Loucy (cell line): ENCODE measurements around the gene GRIK2.

ENCODE experiments used
- H2AFZ ChIP-seq: fragments of 200-600 bp; sonication (generic); 2 replicates; pipeline ENCODE4 v1.6.0; 2016; ENCODE audit warnings: antibody characterized with exemption, mild to moderate bottlenecking, low read length, moderate library complexity
- H3F3A ChIP-seq: fragments of 200-600 bp; 2 replicates; pipeline ENCODE4 v1.6.0; 2016; ENCODE audit warnings: antibody characterized with exemption, low read depth, mild to moderate bottlenecking
- H3K27me3 ChIP-seq: fragments of 200-600 bp; sonication (generic); 2 replicates; pipeline ENCODE4 v1.6.1; 2014; ENCODE audit warnings: low read length, mild to moderate bottlenecking; ENCODE audit not compliant: insufficient read depth, poor library complexity, severe bottlenecking
- H3K36me3 ChIP-seq: fragments of 200-600 bp; sonication (generic); 2 replicates; pipeline ENCODE4 v1.6.1; 2016; ENCODE audit warnings: low read length; ENCODE audit not compliant: insufficient read depth
- H3K4me1 ChIP-seq: fragments of 200-600 bp; sonication (generic); 2 replicates; pipeline ENCODE4 v1.5.1; 2014; ENCODE audit warnings: low read length, mild to moderate bottlenecking; ENCODE audit not compliant: insufficient read depth, poor library complexity, severe bottlenecking
- H3K4me2 ChIP-seq: fragments of 200-600 bp; sonication (generic); 2 replicates; pipeline ENCODE4 v1.6.0; 2014; ENCODE audit warnings: antibody characterized with exemption, low read length, low read depth, mild to moderate bottlenecking; ENCODE audit not compliant: poor library complexity, severe bottlenecking
- H3K4me3 ChIP-seq: fragments of 200-600 bp; sonication (generic); 2 replicates; pipeline ENCODE4 v1.5.1; 2014; ENCODE audit warnings: low read length, mild to moderate bottlenecking, mixed read lengths; ENCODE audit not compliant: poor library complexity, severe bottlenecking
- H3K79me2 ChIP-seq: fragments of 200-600 bp; sonication (generic); 2 replicates; pipeline ENCODE4 v1.6.1; 2014; ENCODE audit warnings: low read length; ENCODE audit not compliant: insufficient read depth
- H3K9ac ChIP-seq: fragments of 200-600 bp; sonication (generic); 2 replicates; pipeline ENCODE4 v1.6.0; 2014; ENCODE audit warnings: mild to moderate bottlenecking, low read depth, low read length, moderate library complexity; ENCODE audit not compliant: poor library complexity, severe bottlenecking
- H3K9me2 ChIP-seq: fragments of 200-600 bp; sonication (generic); replicated peaks from 2 replicates; pipeline ENCODE4 v1.6.1; 2016; ENCODE audit warnings: low read depth, low read length, mixed read lengths
- H3K9me3 ChIP-seq: fragments of 200-600 bp; sonication (generic); 2 replicates; pipeline ENCODE4 v1.6.1; 2014; ENCODE audit warnings: mild to moderate bottlenecking, antibody characterized with exemption, low read length, low read depth; ENCODE audit not compliant: insufficient read depth
- H4K20me1 ChIP-seq: fragments of 200-600 bp; sonication (generic); 2 replicates; pipeline ENCODE4 v1.6.0; 2014; ENCODE audit warnings: antibody characterized with exemption, low read length, mild to moderate bottlenecking; ENCODE audit not compliant: insufficient read depth, poor library complexity, severe bottlenecking
- CTCF ChIP-seq: fragments of 200-600 bp; sonication (generic); conservative IDR thresholded peaks from 2 replicates; pipeline ENCODE4 v1.5.1; 2014; ENCODE audit warnings: mild to moderate bottlenecking, antibody characterized with exemption, low read length
- EZH2phosphoT487 ChIP-seq: fragments of 200-600 bp; IDR thresholded peaks from 2 replicates; pipeline ENCODE4 v1.6.1; 2018; ENCODE audit warnings: antibody characterized with exemption, mild to moderate bottlenecking, moderate library complexity, borderline replicate concordance

The GRIK2 gene

GRCh38 chr6:101605874-101606273, 212.4 kb downstream of the GRIK2 start:
- no peaks in the 10 kb centered on the region for H3K79me2 ChIP-seq
- H4K20me1 ChIP-seq: no peaks in the 10 kb centered on the region
- no peak overlapping the region for H3K9ac ChIP-seq
- no peaks in the 10 kb centered on the region for H3K9me3 ChIP-seq
- H3K9me2 ChIP-seq: no peaks in the 10 kb centered on the region
- H3K36me3 ChIP-seq: no peaks in the 10 kb centered on the region
- no peaks in the 10 kb centered on the region for H3K27me3 ChIP-seq
- H3K4me1 ChIP-seq: no peaks in the 10 kb centered on the region
- no peak overlapping the region for H2AFZ ChIP-seq
- no peak for TF ChIP-seq CTCF
- TF ChIP-seq EZH2phosphoT487: no peak
- no peak overlapping the region for H3K4me2 ChIP-seq
- no peaks in the 10 kb centered on the region for H3F3A ChIP-seq
- no peak overlapping the region for H3K4me3 ChIP-seq

DNA sequence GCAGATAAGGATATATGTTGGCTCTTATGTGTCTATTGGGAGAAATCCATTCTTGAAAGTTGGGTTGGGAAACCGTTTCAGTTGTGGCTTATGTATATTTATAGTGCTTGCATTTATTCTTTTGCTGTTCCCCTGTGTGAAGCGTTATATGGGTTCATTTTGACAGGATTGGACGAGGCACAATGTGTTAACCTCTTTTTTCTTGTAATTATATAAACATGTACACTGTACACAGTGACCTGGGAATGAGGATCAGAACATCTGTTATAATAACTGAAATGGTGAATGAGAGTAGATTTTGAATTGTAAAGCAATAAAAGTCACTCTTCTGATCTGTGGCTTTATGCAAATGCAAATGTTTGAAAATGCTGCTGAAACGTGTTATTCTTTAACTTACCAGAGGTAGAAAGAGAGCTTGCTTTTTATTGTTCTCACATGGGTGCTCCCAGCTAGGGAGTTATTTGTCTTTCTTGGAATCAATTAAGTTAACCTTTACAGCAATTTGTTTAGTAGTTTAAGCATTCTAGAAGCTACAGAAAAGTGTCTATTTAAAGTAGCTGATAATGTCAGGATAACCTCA, 213.7 kb downstream of the GRIK2 start:
- Histone ChIP-seq H4K20me1 (no peaks in the 10 kb centered on the region), H3K9ac (no peak overlapping the region), H3K27me3 (no peaks in the 10 kb centered on the region), H2AFZ (no peak overlapping the region), H3K4me3 (no peak overlapping the region), H3K36me3 (no peaks in the 10 kb centered on the region), H3F3A (no peaks in the 10 kb centered on the region), H3K4me1 (no peaks in the 10 kb centered on the region), H3K4me2 (no peak overlapping the region), H3K9me2 (no peaks in the 10 kb centered on the region), H3K79me2 (no peaks in the 10 kb centered on the region), H3K9me3 (no peaks in the 10 kb centered on the region)
- TF ChIP-seq EZH2phosphoT487 (no peak), CTCF (no peak)

DNA sequence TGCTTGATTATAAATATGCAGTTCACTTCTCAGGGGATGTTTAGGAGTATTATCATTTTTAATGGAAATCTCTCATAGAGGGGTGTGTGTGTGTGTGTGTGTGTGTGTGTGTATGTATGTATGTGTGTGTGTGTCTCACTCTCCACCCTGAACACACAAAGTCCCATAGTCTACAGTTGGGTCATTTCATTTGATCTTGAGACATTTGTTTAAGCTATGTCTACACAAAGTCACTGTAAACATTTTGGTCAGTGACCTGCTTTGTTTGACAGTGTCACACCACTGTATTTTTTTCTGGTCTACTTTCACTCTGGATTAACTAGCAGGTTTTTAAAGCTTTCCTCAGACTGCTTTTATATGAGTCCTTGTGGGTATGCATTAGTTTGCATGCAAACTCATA, 215.2 kb downstream of the GRIK2 start:
- Histone ChIP-seq H3K4me2 (no peak overlapping the region), H3F3A (no peaks in the 10 kb centered on the region), H3K4me3 (no peak overlapping the region), H3K9me3 (no peaks in the 10 kb centered on the region), H3K4me1 (no peaks in the 10 kb centered on the region), H3K9ac (no peak overlapping the region), H3K9me2 (no peaks in the 10 kb centered on the region), H4K20me1 (no peaks in the 10 kb centered on the region), H2AFZ (no peak overlapping the region), H3K27me3 (no peaks in the 10 kb centered on the region), H3K36me3 (no peaks in the 10 kb centered on the region), H3K79me2 (no peaks in the 10 kb centered on the region)
- TF ChIP-seq CTCF (no peak), EZH2phosphoT487 (no peak)
